GM18909 (cell line): Measurements from ENCODE around the gene CDYL2.
A peak's percentile ranks its signal among the peaks of the same experiment; 100 is the strongest.
"Not testable (repeated sequence)": the region's sequence is repeated elsewhere in the genome, so short reads cannot be mapped to it uniquely, and the experiment has no call there.

Experiments used
- ATAC-seq: cut with Tn5 transposase; IDR thresholded peaks from one replicate; pipeline ENCODE4 v1.9.1; 2021; ENCODE audit warnings: mild to moderate bottlenecking; ENCODE audit not compliant: unreplicated experiment, poor library complexity

CDYL2 gene

GRCh38 chr16:80804526-80805383, at the start of gene CDYL2:
CDYL2 (minus strand) TSS chr16:80804598; CDS start chr16:80804173, 425 bp downstream.
- ATAC-seq: peak; percentile 75

GRCh38 chr16:80852261-80852872, 48.0 kb upstream of the CDYL2 start:
- ATAC-seq: no peak

GRCh38 chr16:80851831-80852230, 47.4 kb upstream of the CDYL2 start:
- no peak for ATAC-seq

- ATAC-seq: no peak
Observed at GRCh38 chr16:80850757-80851156, 46.4 kb upstream of the CDYL2 start.

GRCh38 chr16:80848862-80849261, 44.5 kb upstream of the CDYL2 start:
- no peak for ATAC-seq

GRCh38 chr16:80846680-80847079, 42.3 kb upstream of the CDYL2 start:
- no peak for ATAC-seq

GRCh38 chr16:80846275-80846674, 41.9 kb upstream of the CDYL2 start:
- no peak for ATAC-seq

- ATAC-seq: no peak
Observed at GRCh38 chr16:80844395-80844794, 40.0 kb upstream of the CDYL2 start.

GRCh38 chr16:80841231-80841630, 36.8 kb upstream of the CDYL2 start:
- ATAC-seq: no peak

- ATAC-seq: no peak
Observed at GRCh38 chr16:80837533-80838147, 33.2 kb upstream of the CDYL2 start.

GRCh38 chr16:80836846-80837245, 32.4 kb upstream of the CDYL2 start:
- no peak for ATAC-seq

GRCh38 chr16:80836202-80836601, 31.8 kb upstream of the CDYL2 start:
- no peak for ATAC-seq

- ATAC-seq: no peak
Observed at GRCh38 chr16:80831039-80831438, 26.6 kb upstream of the CDYL2 start.

- no peak for ATAC-seq
Observed at GRCh38 chr16:80828495-80828894, 24.1 kb upstream of the CDYL2 start.

GRCh38 chr16:80827007-80827406, 22.6 kb upstream of the CDYL2 start:
- no peak for ATAC-seq

- ATAC-seq: no peak
Observed at GRCh38 chr16:80825365-80825758, 21.0 kb upstream of the CDYL2 start.

GRCh38 chr16:80824623-80825364, 20.4 kb upstream of the CDYL2 start:
- no peak for ATAC-seq

- no peak for ATAC-seq
Observed at GRCh38 chr16:80819988-80820387, 15.6 kb upstream of the CDYL2 start.

- no peak for ATAC-seq
Observed at GRCh38 chr16:80816356-80816755, 12.0 kb upstream of the CDYL2 start.

- not testable (repeated sequence) for ATAC-seq
Observed at GRCh38 chr16:80815278-80815677, 10.9 kb upstream of the CDYL2 start.

GRCh38 chr16:80812593-80812992, 8.2 kb upstream of the CDYL2 start:
- no peak for ATAC-seq
